HG03354 (cell line): ENCODE measurements around the gene TPM1.
"Not testable (repeated sequence)": the region's sequence is repeated elsewhere in the genome, so short reads cannot be mapped to it uniquely, and the experiment has no call there.

Experiments
- ATAC-seq: cut with Tn5 transposase; IDR thresholded peaks from one replicate; pipeline ENCODE4 v1.9.1; 2021; ENCODE audit warnings: mild to moderate bottlenecking; ENCODE audit not compliant: unreplicated experiment, poor library complexity, severe bottlenecking

TPM1 gene

GRCh38 chr15:63041974-63042876 lies at the start of gene TPM1:
TPM1 (plus strand) TSS chr15:63042747; CDS start chr15:63042830, 83 bp downstream.
- no peak for ATAC-seq

GRCh38 chr15:62993066-62993465 lies 49.5 kb upstream of the TPM1 start:
- ATAC-seq: no peak

GRCh38 chr15:62993632-62994031 lies 48.9 kb upstream of the TPM1 start:
- not testable (repeated sequence) for ATAC-seq

- ATAC-seq: no peak
Observed at GRCh38 chr15:62994439-62994838, 48.1 kb upstream of the TPM1 start.

GRCh38 chr15:62994975-62995681 lies 47.4 kb upstream of the TPM1 start:
- no peak for ATAC-seq

- ATAC-seq: no peak
Observed at GRCh38 chr15:62997441-62997840, 45.1 kb upstream of the TPM1 start.

- no peak for ATAC-seq
Observed at GRCh38 chr15:62998262-62998890, 44.2 kb upstream of the TPM1 start.

GRCh38 chr15:62999178-62999577 lies 43.4 kb upstream of the TPM1 start:
- ATAC-seq: no peak

GRCh38 chr15:62999923-63000561 lies 42.5 kb upstream of the TPM1 start:
- no peak for ATAC-seq

- no peak for ATAC-seq
Observed at GRCh38 chr15:63000706-63001105, 41.8 kb upstream of the TPM1 start.

GRCh38 chr15:63004211-63004610 lies 38.3 kb upstream of the TPM1 start:
- no peak for ATAC-seq

GRCh38 chr15:63006032-63006878 lies 36.3 kb upstream of the TPM1 start:
- ATAC-seq: no peak

- ATAC-seq: no peak
Observed at GRCh38 chr15:63008333-63009049, 34.1 kb upstream of the TPM1 start.

GRCh38 chr15:63010386-63010785 lies 32.2 kb upstream of the TPM1 start:
- no peak for ATAC-seq

GRCh38 chr15:63010920-63011693 lies 31.4 kb upstream of the TPM1 start:
- ATAC-seq: no peak

- ATAC-seq: no peak
Observed at GRCh38 chr15:63012444-63012843, 30.1 kb upstream of the TPM1 start.

- no peak for ATAC-seq
Observed at GRCh38 chr15:63013052-63013808, 29.3 kb upstream of the TPM1 start.
